NT2/D1 (cell line): ENCODE results near the gene LDLRAD4.

Source experiments
- SUZ12 ChIP-seq: IDR thresholded peaks from 2 replicates; pipeline ENCODE4 v1.6.1; 2011; ENCODE audit not compliant: insufficient read length, insufficient read depth; ENCODE audit errors: extremely low read depth
- ZNF274 ChIP-seq: IDR thresholded peaks from 2 replicates; pipeline ENCODE4 v1.6.1; 2011; ENCODE audit warnings: mild to moderate bottlenecking, low read depth, low read length

DNA sequence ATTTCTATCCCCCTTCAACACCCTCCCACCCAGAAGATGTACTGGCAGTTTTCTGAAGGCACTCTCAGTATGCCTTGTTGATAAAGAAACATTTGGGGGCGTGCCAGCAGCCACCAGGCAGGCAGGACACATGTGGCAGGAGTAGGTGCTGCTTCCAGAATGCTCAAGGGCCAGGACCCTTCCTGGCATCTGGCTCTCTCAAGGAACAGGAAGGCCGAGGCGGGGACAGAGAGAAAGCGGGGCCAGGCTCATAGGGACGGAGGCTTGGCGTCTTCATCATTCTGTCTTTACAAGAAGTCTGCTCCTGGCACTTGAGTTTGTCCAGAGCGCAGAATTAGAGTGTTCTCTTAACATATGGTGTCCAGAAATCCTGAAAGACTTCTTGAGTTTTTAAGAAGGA lies 386.2 kb downstream of the LDLRAD4 start:
- TF ChIP-seq SUZ12 (no peak), ZNF274 (no peak)
